SK-N-MC (cell line): ENCODE results near the gene ZFHX2.

Experiments used
- DNase-seq: peaks from one replicate; pipeline ENCODE4 v3.0.0-alpha.2; 2011; ENCODE audit warnings: low read depth, low spot score
- H3K27ac ChIP-seq: fragments of 200-600 bp; sonication (generic); 2 replicates; pipeline ENCODE4 v1.5.1; 2016; ENCODE audit warnings: mixed run types
- H3K36me3 ChIP-seq: fragments of 200-600 bp; sonication (generic); 2 replicates; pipeline ENCODE4 v1.6.1; 2017; ENCODE audit warnings: antibody characterized with exemption, low read length, mixed read lengths; ENCODE audit not compliant: insufficient read depth
- H3K4me3 ChIP-seq: fragments of 200-600 bp; sonication (generic); 2 replicates; pipeline ENCODE4 v1.5.1; 2016
- H3K9ac ChIP-seq: fragments of 200-600 bp; sonication (generic); 2 replicates; pipeline ENCODE4 v1.8.0; 2017; ENCODE audit warnings: mixed run types, mixed read lengths; ENCODE audit not compliant: insufficient read length
- H3K9me3 ChIP-seq: fragments of 200-600 bp; sonication (generic); 2 replicates; pipeline ENCODE4 v1.6.1; 2017; ENCODE audit warnings: low read depth, mild to moderate bottlenecking, antibody characterized with exemption, low read length, moderate library complexity, mixed read lengths
- EZH2 ChIP-seq: fragments of 200-600 bp; sonication (generic); IDR thresholded peaks from one replicate; pipeline ENCODE4 v1.6.1; 2017; ENCODE audit warnings: antibody characterized with exemption
- FOXP2 ChIP-seq: optimal IDR thresholded peaks from 2 replicates; pipeline ENCODE3; 2011; ENCODE audit warnings: mild to moderate bottlenecking, moderate library complexity; ENCODE audit not compliant: insufficient read depth; ENCODE audit errors: extremely low read length, control extremely low read depth
- POLR2AphosphoS5 ChIP-seq: IDR thresholded peaks from 2 replicates; pipeline ENCODE4 v1.6.1; 2012; ENCODE audit warnings: mild to moderate bottlenecking, low read depth, low read length, borderline replicate concordance

The ZFHX2 gene

GRCh38 chr14:23577004-23577681 lies 25.6 kb upstream of the ZFHX2 start:
- DNase-seq, result no peak
- Histone ChIP-seq H3K4me3 (peak overlapping the region; percentile 61), H3K27ac (no peak overlapping the region), H3K9me3 (no peaks in the 10 kb centered on the region), H3K36me3 (no peaks in the 10 kb centered on the region), H3K9ac (no peak overlapping the region)
- no peak for TF ChIP-seq EZH2

GRCh38 chr14:23573384-23574015 lies 21.9 kb upstream of the ZFHX2 start:
- no peak for DNase-seq
- TF ChIP-seq EZH2 (no peak), FOXP2 (no peak), POLR2AphosphoS5 (no peak)
- Histone ChIP-seq H3K9ac (no peak overlapping the region), H3K36me3 (no peaks in the 10 kb centered on the region), H3K4me3 (no peak overlapping the region), H3K27ac (no peak overlapping the region), H3K9me3 (no peaks in the 10 kb centered on the region)

- DNase-seq, result no peak
- H3K36me3 ChIP-seq, result no peaks in the 10 kb centered on the region
- H3K9ac ChIP-seq, result no peak overlapping the region
- no peak overlapping the region for H3K27ac ChIP-seq
- no peak overlapping the region for H3K4me3 ChIP-seq
- no peaks in the 10 kb centered on the region for H3K9me3 ChIP-seq
- TF ChIP-seq FOXP2, result no peak
- TF ChIP-seq EZH2, result no peak
- TF ChIP-seq POLR2AphosphoS5, result no peak
Observed at GRCh38 chr14:23572836-23573235, 21.3 kb upstream of the ZFHX2 start.

GRCh38 chr14:23572524-23572828 lies 20.9 kb upstream of the ZFHX2 start:
- Histone ChIP-seq H3K9ac (no peak overlapping the region), H3K9me3 (no peaks in the 10 kb centered on the region), H3K27ac (no peak overlapping the region), H3K4me3 (no peak overlapping the region), H3K36me3 (no peaks in the 10 kb centered on the region)
- no peak for DNase-seq
- TF ChIP-seq FOXP2 (no peak), POLR2AphosphoS5 (no peak), EZH2 (no peak)

GRCh38 chr14:23571701-23572523 lies 20.3 kb upstream of the ZFHX2 start:
- DNase-seq, result no peak
- H3K27ac ChIP-seq, result no peak overlapping the region
- no peak overlapping the region for H3K9ac ChIP-seq

GRCh38 chr14:23570806-23571483 lies 19.4 kb upstream of the ZFHX2 start:
- Histone ChIP-seq H3K9me3 (no peaks in the 10 kb centered on the region), H3K36me3 (no peaks in the 10 kb centered on the region), H3K9ac (no peak overlapping the region), H3K27ac (no peak overlapping the region), H3K4me3 (no peak overlapping the region)
- no peak for DNase-seq
- no peak for TF ChIP-seq POLR2AphosphoS5
- no peak for TF ChIP-seq FOXP2
- no peak for TF ChIP-seq EZH2

More at GRCh38 chr14:23571701-23572523, 20.3 kb upstream of the ZFHX2 start:
- no peaks in the 10 kb centered on the region for H3K9me3 ChIP-seq
- H3K36me3 ChIP-seq, result no peaks in the 10 kb centered on the region
- TF ChIP-seq EZH2 (no peak), POLR2AphosphoS5 (no peak), FOXP2 (no peak)
- no peak overlapping the region for H3K4me3 ChIP-seq

- Histone ChIP-seq H3K9ac (no peak overlapping the region), H3K4me3 (no peak overlapping the region), H3K36me3 (no peaks in the 10 kb centered on the region), H3K27ac (no peak overlapping the region), H3K9me3 (no peaks in the 10 kb centered on the region)
- TF ChIP-seq POLR2AphosphoS5, result no peak
- TF ChIP-seq FOXP2, result no peak
- TF ChIP-seq EZH2, result no peak
- DNase-seq, result no peak
Observed at GRCh38 chr14:23569443-23570151, 18.0 kb upstream of the ZFHX2 start.

GRCh38 chr14:23568600-23569331 lies 17.2 kb upstream of the ZFHX2 start:
- no peak for DNase-seq
- Histone ChIP-seq H3K27ac (no peak overlapping the region), H3K9me3 (no peaks in the 10 kb centered on the region), H3K36me3 (no peaks in the 10 kb centered on the region), H3K9ac (no peak overlapping the region), H3K4me3 (no peak overlapping the region)
- no peak for TF ChIP-seq POLR2AphosphoS5
- TF ChIP-seq FOXP2, result no peak
- no peak for TF ChIP-seq EZH2
